Esophagus squamous epithelium (tissue), 5 donors: Measurements from ENCODE around the gene ZFAND5. TPM values are rescaled to one million over a fixed set of nuclear protein-coding genes. Genes with fewer than 3 reads are reported as not detected.

Experiments
- DNase-seq: peaks from one replicate; lab custom pipeline; 2025; lab: John Stamatoyannopoulos, UW
- H3K27ac ChIP-seq, 4 donors: fragments of 200-600 bp; sonication (generic); one replicate each; pipeline ENCODE4 v1.5.1; 2016 to 2019; ENCODE audit warnings: mild to moderate bottlenecking in 1 of 4
- H3K27me3 ChIP-seq, 4 donors: fragments of 200-600 bp; sonication (generic); 1 replicate in 3 of 4; 2 replicates in 1 of 4; pipeline versions ENCODE4 v1.5.1 to v1.6.0; 2017 to 2021; ENCODE audit warnings: antibody characterized with exemption in 1 of 4
- H3K36me3 ChIP-seq, 3 donors: fragments of 200-600 bp; sonication (generic); one replicate each; pipeline ENCODE4 v1.5.1; 2016 to 2019
- H3K4me1 ChIP-seq, 3 donors: fragments of 200-600 bp; sonication (generic); one replicate each; pipeline ENCODE4 v1.5.1; 2017 to 2019
- H3K4me3 ChIP-seq, 4 donors: fragments of 200-600 bp; sonication (generic); 1 replicate in 3 of 4; 2 replicates in 1 of 4; pipeline ENCODE4 v1.5.1; 2016 to 2019; ENCODE audit warnings: mild to moderate bottlenecking in 2 of 4, moderate library complexity in 1 of 4
- H3K9me3 ChIP-seq, 3 donors: fragments of 200-600 bp; sonication (generic); one replicate each; pipeline ENCODE4 v1.5.1; 2016 to 2019
- CTCF ChIP-seq, 6 experiments: fragments of 450-650 bp in 4 of 6; fragments of 200-600 bp in 2 of 6; sonication (generic) in 2 of 6; IDR thresholded peaks; one replicate each; pipeline ENCODE4 v1.5.1; 2016 to 2019; ENCODE audit warnings: antibody characterized with exemption in 6 of 6, mild to moderate bottlenecking in 4 of 6, moderate library complexity in 4 of 6
- POLR2A ChIP-seq, 4 donors: fragments of 450-650 bp; IDR thresholded peaks; one replicate each; pipeline ENCODE4 v1.6.1; 2017; ENCODE audit warnings: antibody characterized with exemption in 4 of 4, mild to moderate bottlenecking in 4 of 4, moderate library complexity in 3 of 4
- WGBS, 2 donors: methylation state at CpG; one replicate each; pipeline ENCODE4 v1.1.5; 2018; 5-methylcytosine and 5-hydroxymethylcytosine counted together
- intact Hi-C: fragments of 100-400 bp; cut with DNase I; formaldehyde crosslinking; loops from one replicate; pipeline ENCODE4 v1.15.0; 2022
- total RNA-seq, 4 donors: library from RNA; depleted of rRNA; stranded (reverse); fragments of >200 nt; gene quantifications; one replicate each; pipeline ENCODE4 v1.1.0, GENCODE V29; 2016
- donor health status: DM: yes; HTN: yes; CAD: no.

ZFAND5 gene
- total RNA-seq, 4 donors from 2014 or later = 89.1 to 203 (median 92.0) TPM

GRCh38 chr9:72351538-72352453 is 13.2 kb downstream of the ZFAND5 start:
- Histone ChIP-seq H3K27ac (no peak overlapping the region), H3K4me3 (no peak overlapping the region), H3K4me1 (peaks cover 0 to 42% (median 5%) of the 10 kb centered on the region in 3 donors), H3K36me3 (peaks cover 9 to 53% (median 27%) of the 10 kb centered on the region in 3 donors), H3K27me3 (no peaks in the 10 kb centered on the region), H3K9me3 (no peaks in the 10 kb centered on the region)
- TF ChIP-seq CTCF (IDR thresholded peaks at IDR 0.05) (no peak), POLR2A (IDR thresholded peaks at IDR 0.05) (no peak)
- WGBS, 2 donors = 87 to 88% methylated on average over 15 of the region's 15 CpGs
- no peak for DNase-seq
- intact Hi-C loops = no loop called here

GRCh38 chr9:72349911-72350310 is 15.1 kb downstream of the ZFAND5 start:
- Histone ChIP-seq H3K27ac (no peak overlapping the region), H3K27me3 (no peaks in the 10 kb centered on the region), H3K9me3 (no peaks in the 10 kb centered on the region), H3K4me1 (peaks cover 0 to 23% (median 0%) of the 10 kb centered on the region in 3 donors), H3K36me3 (peaks cover 1 to 34% (median 16%) of the 10 kb centered on the region in 3 donors), H3K4me3 (no peak overlapping the region)
- WGBS, 2 donors = 63 to 75% methylated on average over 1 of the region's 1 CpG
- DNase-seq = no peak
- intact Hi-C loops = no loop called here
- TF ChIP-seq POLR2A (IDR thresholded peaks at IDR 0.05) (no peak), CTCF (IDR thresholded peaks at IDR 0.05) (no peak)

GRCh38 chr9:72349240-72349639 is 15.8 kb downstream of the ZFAND5 start:
- WGBS, 2 donors = 67 to 82% methylated on average over 2 of the region's 2 CpGs
- H3K27ac ChIP-seq = no peak overlapping the region
- no peaks in the 10 kb centered on the region for H3K27me3 ChIP-seq
- H3K4me3 ChIP-seq = no peak overlapping the region
- peaks cover 0 to 17% (median 0%) of the 10 kb centered on the region in 3 donors for H3K4me1 ChIP-seq
- no peaks in the 10 kb centered on the region for H3K9me3 ChIP-seq
- intact Hi-C loops = no loop called here
- H3K36me3 ChIP-seq = peaks cover 0 to 28% (median 10%) of the 10 kb centered on the region in 3 donors
- no peak for DNase-seq
- TF ChIP-seq CTCF (IDR thresholded peaks at IDR 0.05) = no peak
- TF ChIP-seq POLR2A (IDR thresholded peaks at IDR 0.05) = no peak

GRCh38 chr9:72346333-72346732 is 18.7 kb downstream of the ZFAND5 start:
- intact Hi-C loops = no loop called here
- Histone ChIP-seq H3K4me3 (no peak overlapping the region), H3K9me3 (no peaks in the 10 kb centered on the region), H3K36me3 (no peaks in the 10 kb centered on the region), H3K27ac (no peak overlapping the region), H3K27me3 (no peaks in the 10 kb centered on the region), H3K4me1 (peaks cover 0 to 5% (median 0%) of the 10 kb centered on the region in 3 donors)
- no peak for DNase-seq
- TF ChIP-seq POLR2A (IDR thresholded peaks at IDR 0.05) (no peak), CTCF (IDR thresholded peaks at IDR 0.05) (no peak)
- 75 to 82% methylated on average over 1 of the region's 1 CpG for WGBS, 2 donors

GRCh38 chr9:72338631-72339030 is 26.4 kb downstream of the ZFAND5 start:
- Histone ChIP-seq H3K4me1 (peaks cover 0 to 4% (median 3%) of the 10 kb centered on the region in 3 donors), H3K27me3 (no peaks in the 10 kb centered on the region), H3K36me3 (no peaks in the 10 kb centered on the region), H3K27ac (no peak overlapping the region), H3K4me3 (no peak overlapping the region), H3K9me3 (no peaks in the 10 kb centered on the region)
- TF ChIP-seq CTCF (IDR thresholded peaks at IDR 0.05) (no peak), POLR2A (IDR thresholded peaks at IDR 0.05) (no peak)
- WGBS, 2 donors = 94 to 96% methylated on average over 4 of the region's 4 CpGs
- DNase-seq = no peak
- intact Hi-C loops = no loop called here
